GM18873 (cell line): Measurements from ENCODE around the gene PAEP.
"Not testable (repeated sequence)": the region's sequence is repeated elsewhere in the genome, so short reads cannot be mapped to it uniquely, and the experiment has no call there.

Experiments
- ATAC-seq: cut with Tn5 transposase; IDR thresholded peaks from one replicate; pipeline ENCODE4 v1.9.1; 2021; ENCODE audit warnings: mild to moderate bottlenecking, moderate library complexity, moderate number of reproducible peaks; ENCODE audit not compliant: unreplicated experiment, low FRiP score

The PAEP gene

GRCh38 chr9:135561391-135562234 is at the start of gene PAEP:
Gene PAEP, plus strand, starts transcription at chr9:135561756.
- no peak for ATAC-seq

GRCh38 chr9:135512241-135512603 is 49.3 kb upstream of the PAEP start:
- no peak for ATAC-seq

GRCh38 chr9:135512904-135513303 is 48.7 kb upstream of the PAEP start:
- ATAC-seq: no peak

GRCh38 chr9:135513351-135513846 is 48.2 kb upstream of the PAEP start:
- ATAC-seq: no peak

GRCh38 chr9:135513906-135514305 is 47.6 kb upstream of the PAEP start:
- ATAC-seq: not testable (repeated sequence)

GRCh38 chr9:135514342-135515082 is 47.0 kb upstream of the PAEP start:
- ATAC-seq: no peak

GRCh38 chr9:135515083-135515951 is 46.2 kb upstream of the PAEP start:
- no peak for ATAC-seq

GRCh38 chr9:135516132-135516860 is 45.3 kb upstream of the PAEP start:
- ATAC-seq: no peak

- no peak for ATAC-seq
Measured at GRCh38 chr9:135517407-135517822, 44.1 kb upstream of the PAEP start.

GRCh38 chr9:135519179-135519971 is 42.2 kb upstream of the PAEP start:
- ATAC-seq: no peak

GRCh38 chr9:135520916-135521607 is 40.5 kb upstream of the PAEP start, which contains the start of gene LCN1:
Gene LCN1, plus strand, starts transcription at chr9:135521440. Its CDS starts 58 bp downstream, at chr9:135521498.
- no peak for ATAC-seq

- ATAC-seq: no peak
Measured at GRCh38 chr9:135521608-135522095, 39.9 kb upstream of the PAEP start.

- ATAC-seq: no peak
Measured at GRCh38 chr9:135522137-135522877, 39.2 kb upstream of the PAEP start.

GRCh38 chr9:135522931-135523330 is 38.6 kb upstream of the PAEP start:
- no peak for ATAC-seq

- ATAC-seq: no peak
Measured at GRCh38 chr9:135523521-135524129, 37.9 kb upstream of the PAEP start.

- ATAC-seq: no peak
Measured at GRCh38 chr9:135524130-135524861, 37.3 kb upstream of the PAEP start.
